Stromal cell of bone marrow (primary cell): ENCODE results near the gene PLAC9.

Experiments used
- DNase-seq: peaks from one replicate; pipeline ENCODE4 v3.0.0-alpha.2; 2012; ENCODE audit warnings: low read depth

Gene PLAC9

DNA sequence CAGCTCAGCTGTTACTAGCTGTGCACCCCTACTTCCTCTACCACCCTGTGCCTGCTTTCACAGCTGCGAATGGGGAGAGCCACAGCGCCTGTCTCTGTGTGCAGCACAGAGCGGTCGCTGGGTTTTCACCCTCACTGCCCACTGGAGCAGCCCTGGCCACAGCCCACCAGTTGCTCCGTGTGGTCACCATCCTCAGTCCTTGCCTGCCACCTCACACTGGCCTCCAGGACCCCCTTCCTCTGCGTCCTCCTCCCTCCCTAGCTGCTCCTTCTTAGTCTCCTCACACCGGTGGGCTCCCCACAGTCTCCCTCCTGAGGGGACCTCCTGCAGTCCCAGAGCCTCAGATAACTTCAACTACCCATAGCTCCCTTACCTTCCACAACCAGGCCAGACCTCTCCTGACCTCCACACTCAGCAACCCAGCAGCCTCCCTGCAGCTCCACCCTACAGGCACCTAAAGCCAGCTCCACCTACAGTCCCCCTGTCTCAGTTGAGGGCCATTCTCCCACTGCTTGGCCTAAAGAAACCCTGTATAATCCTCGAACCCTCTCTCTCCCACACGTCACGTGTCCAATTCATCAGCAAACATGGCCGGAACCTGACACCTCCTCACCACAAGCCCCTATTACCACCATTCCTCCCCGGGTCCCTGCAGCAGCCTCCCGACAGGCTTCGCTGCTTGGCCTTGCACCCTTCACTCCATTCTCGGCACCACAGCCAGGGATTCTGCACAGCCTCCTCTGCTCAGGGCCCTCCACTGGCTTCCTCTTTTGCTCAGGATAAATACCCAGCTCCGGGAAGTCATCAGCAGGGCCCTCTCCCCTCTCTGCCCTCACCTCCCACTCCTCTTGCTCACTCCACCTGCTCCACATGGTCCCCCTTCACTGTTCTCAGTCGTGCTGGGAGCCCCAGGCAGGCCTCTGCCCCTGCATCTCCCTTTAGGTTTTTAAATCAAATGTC, 28.1 kb downstream of the PLAC9 start:
- no peak for DNase-seq

DNA sequence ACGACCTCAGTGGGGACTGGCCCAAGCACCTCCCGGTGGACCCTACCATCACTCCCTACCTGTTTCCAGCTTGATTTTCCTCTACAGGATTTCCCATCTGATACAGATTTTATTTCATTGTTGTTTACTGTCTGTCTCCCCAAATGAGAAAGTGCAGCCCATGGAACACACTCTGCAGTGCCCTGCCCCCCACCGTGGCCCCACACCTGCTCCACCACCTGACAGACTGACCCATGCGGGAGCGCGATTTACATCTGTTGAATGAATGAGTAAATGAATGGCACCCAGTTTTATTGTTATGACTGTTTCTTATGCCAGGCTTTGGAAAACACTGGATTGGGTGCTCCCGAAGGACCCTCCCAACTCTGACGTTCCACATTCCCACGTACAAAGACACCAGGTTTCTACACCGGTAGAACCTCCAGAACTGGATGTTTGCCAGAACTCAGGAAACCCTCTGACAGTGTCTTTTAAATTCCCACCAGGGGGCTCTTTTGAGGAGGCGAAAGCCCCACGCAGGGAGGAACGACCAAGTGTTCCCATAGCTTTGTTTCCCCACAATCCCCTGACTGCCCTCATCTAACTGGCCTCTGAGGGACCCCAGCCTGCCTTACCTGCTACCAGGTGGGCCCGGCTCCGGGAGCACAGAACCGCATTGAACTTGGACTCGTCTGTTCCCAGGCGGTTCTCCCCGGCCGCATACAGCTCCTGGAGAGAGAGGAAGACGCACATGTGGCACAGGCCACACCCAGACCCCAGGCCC, 29.0 kb downstream of the PLAC9 start:
- no peak for DNase-seq

DNA sequence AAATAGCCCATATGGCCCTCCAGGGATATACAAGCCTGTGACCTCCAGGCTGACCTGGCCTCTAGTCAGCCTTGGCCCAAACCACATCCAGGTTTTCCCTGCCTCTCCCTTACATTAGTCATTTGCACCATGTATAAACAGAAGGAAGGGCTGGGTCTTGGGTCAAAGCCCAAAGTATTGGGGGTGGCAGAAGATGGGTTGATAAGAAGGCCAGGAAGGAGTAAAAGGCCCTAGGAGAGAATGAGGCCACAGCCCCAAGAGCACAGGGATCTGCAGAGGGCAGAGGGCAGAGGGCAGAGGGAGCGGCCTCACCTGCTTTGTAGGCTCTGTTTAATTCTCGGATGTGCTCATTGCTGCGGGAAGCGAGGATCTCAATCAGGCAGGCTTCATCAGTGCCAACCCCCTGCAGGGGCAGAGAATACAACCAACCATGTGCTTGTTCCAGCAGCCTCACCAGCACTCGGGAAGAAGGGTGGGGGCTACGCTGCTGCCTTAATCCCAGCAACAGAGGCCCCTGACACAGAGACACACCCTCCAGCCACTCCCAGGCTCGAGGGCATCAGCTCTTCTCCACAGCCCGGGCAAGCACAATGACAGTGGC, 31.3 kb downstream of the PLAC9 start:
- peak; percentile 80 for DNase-seq

DNA sequence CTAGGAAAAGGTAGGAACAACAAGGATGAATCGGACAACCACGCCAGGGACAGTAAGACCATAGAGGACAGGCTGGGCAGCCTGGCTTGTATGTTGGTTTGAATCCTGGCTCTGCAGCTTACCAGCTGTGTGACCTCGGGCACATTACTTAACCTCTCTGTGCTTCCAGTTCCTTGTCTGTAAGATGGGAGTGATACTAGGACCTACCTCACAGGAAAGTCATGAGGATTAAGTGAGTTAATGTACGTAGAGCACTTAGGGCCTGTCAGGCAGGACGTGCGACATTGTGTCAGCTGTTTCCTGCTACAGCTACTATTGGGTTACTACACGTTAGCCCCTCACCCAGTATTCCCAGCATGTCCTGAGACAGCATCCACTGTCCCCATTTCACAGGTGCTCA, 32.1 kb downstream of the PLAC9 start:
- no peak for DNase-seq

DNA sequence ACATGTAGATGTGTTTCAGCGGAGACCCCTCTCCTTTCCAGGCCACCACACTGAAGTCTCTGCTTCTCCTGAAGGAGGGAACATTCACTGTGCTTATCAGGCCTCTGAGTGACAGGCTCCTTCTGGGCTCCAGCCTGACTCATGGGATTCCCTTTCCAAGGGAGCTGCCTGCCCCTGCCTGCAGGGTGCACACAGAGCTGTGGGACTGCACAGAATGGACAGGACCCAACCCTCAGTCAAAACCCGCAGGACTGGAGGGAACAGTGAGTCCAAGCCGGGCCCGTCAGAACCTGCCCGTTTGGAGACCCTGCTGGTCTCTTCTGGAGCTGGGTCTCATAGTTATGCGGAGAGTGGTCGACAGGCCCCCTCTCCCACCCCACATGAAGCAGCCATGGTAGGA, 32.6 kb downstream of the PLAC9 start:
- DNase-seq: no peak

DNA sequence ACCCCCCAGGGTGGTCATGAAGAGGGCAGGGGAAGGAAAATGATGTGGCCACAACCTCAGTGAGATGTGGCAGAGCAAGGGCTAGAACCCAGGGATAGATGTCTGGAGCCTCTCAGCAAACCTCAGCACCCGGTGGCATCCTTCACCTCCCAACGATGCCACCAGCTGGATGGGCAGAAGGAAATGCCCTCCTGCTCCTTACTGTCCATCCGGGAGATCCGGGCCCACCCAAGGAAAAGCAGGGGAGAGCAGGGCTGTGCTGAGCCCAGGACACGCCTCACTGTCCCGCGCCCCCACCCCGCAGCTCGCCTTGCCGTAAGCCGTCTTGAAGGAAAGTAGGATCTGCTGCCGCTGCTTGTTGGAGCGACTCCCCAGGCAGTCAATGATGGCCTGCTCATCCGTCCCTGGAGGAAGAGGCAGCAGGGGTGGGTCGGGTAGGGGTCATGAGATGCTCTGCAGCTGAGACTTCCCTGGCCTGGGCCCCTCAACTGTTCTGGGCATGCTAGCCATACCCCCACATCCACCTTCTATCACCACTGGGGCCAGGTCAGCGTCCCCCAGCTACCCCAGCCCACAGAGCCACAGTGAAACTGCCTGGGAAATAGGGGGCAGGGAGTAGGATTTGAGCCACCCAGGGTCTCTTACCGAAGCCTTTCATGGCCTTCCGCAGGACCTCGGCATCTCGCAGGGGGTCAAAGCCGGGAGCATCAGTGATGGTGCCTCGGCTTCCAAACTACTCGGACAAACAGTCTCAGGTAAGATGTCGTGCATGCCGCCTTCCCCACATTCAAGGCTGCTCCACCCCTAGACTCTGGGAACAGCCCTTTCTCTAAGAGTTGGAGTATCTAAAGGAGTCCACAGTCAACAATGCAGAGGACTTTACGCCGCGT, 34.3 kb downstream of the PLAC9 start:
- no peak for DNase-seq

DNA sequence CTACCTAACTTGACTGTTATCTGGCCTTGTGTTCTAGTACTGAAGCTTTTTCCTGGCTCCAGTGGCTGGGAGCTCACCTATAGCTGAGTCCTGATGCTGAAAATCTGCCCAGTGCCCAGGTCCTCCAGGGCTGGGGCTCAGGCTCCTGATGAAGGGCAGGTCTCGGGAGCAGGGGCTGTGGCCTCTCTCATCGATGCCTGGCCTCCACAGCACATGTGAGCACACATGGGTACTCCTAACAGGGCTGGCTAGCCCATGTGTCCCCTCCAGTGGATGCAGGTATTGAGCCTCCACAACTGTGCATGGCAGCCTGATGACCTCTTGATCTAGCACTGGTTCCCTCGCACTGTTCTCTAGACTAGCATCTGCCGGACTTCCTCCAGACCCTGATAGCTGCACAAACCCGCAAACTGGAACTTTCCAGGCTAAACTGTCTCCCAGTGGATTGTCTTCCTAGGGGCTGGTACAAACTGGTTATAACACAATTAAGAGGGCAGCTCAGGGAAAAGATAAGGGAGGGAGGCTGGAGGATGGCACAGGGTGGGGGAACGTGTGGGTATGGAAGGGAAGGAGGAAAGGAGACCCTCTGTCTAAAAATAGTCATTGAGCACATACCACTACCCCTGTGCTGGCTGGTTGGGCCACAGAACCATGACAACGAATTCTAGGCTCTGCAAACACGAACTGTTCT, 35.1 kb downstream of the PLAC9 start:
- DNase-seq: no peak

DNA sequence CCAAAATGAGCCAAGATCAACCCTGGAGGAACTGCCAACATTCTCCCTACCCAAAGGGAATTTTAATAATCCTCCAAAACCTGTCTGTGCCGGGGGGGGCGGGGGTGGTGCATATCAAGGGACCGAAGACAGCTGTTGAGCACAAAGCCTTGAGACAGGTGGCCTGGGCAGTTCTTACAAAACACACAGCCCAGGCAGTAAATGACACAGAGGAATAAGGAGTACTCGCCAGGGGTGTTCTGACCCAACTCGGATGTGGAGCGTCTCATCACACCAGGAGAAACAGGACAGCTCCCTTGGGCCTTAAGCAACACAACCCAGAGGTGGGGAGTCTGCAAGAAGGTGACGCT, 35.6 kb downstream of the PLAC9 start:
- DNase-seq: no peak

DNA sequence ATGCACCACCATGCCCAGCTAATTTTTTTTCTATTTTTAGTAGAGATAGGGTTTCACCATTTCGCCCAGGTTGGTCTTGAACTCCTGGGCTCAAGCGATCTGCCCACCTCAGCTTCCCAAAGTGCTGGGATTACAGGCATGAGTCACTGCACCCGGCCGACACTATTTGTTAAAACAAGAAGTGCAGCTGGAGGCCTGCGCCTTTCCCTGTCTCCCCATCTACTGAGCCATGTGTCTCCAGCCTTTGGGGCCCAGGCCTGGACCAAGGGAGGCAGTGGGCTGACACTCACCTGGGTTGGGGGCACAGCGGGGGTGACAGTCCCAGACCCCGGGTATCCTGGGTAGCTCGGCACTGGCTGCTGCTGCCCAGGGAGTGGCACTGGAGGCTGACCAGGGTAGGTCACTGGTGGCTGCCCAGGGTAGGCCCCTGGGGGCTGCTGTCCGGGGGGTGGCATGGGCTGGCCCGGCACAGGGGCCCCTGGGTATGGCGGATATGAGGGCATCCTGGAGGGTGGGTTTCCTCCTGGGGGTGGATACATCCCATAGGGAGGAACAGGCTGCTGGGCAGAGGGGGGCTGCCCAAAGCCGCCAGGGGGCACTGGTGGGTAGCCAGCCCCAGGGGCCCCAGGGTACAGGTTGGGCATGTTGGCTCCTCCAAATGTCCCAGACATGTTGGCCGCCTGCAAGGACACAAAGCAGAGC, 36.3 kb downstream of the PLAC9 start:
- DNase-seq: no peak

DNA sequence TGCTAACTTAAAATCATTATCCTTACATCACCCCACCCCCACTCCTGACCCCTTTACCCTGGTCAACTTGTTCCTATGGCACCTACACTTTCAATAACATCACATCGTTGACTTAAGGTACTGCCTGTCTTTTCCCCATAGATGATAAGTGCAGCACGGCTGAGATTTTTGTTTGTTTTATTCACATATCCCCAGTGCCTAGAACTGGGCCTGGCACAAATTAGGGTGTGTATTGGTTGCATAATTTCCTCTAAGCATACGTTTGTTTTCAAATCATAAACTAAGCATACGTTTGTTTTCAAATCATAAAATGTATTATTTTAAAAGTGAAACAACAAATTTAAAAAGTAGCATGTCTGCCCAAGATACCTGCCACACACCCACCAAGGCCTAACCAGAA, 37.5 kb downstream of the PLAC9 start:
- DNase-seq: no peak

DNA sequence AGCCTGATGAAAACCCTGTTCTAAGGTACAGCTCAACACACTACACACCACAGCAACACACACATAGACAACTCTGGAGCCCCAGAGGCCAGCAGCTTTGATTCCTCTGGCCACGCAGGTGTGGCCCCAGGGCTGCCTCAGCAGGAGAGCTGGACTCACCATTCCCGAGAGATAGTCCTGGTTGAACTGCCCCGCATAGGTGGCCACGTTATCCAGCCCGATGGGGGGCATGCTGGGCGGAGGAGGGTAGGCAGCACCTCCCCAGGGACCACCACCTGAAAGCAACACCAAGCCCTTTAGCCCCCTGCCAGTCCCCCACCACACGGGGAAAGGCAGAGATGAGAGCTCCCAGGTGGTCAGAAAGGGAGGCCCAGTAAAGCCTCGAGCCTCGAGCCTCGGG, 38.1 kb downstream of the PLAC9 start:
- no peak for DNase-seq

DNA sequence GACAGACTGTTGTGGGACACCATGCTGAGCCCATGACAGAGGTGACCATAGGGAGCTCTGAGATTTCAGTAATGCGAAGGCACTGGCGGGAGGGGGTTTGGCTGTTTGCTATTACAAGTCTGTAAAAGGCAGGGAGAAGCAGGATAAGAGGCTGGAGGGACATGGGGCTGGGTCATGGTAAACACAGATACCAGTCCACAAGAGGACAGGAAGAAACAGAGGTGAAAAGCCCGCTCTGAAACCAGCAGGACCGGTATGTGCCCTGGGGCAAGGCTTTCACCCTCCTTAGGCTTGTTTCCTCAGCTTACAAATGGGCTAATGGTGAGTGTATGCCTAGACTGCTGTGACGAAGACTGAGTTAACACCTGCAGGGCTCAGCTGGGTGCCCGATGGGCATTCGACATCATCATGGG, 38.7 kb downstream of the PLAC9 start:
- no peak for DNase-seq

DNA sequence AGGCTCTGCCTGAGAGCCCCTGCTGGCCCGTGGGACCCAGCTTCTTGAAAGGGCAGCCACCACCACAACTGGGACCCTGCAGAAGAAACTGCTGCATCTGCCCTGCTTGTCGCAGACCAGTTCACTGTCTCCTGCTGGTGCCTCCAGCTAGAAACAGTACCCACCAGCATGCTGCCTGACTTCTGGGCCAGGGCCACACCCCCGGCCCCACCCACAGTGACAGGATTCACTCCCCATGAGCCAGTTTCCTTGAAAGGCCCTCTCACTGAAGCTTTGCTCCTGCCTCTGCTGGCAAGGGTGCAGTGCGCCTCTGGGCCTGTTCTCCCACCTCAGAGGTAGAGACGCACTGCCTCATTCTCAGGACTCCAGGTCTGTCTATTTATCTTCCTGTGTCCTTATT, 40.4 kb downstream of the PLAC9 start:
- no peak for DNase-seq

DNA sequence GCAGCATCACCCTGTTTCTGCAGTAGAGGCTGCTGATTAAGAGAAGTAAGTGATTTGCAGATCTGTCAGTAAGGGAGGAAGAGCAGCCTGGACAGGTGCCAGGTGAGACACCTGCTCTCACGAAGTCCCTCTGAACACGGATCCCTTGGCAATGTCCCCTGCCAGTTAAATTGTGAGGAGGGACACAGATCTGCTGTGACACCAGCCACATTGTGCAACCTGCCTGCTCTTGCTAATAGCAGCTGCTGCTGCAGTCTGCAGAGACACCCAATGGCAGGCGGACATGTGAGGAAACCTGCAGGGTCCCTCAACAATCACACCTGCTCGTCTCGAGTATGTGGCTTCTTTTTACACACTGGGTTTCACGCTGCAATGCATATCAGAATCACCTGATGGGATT, 40.9 kb downstream of the PLAC9 start:
- DNase-seq: no peak

DNA sequence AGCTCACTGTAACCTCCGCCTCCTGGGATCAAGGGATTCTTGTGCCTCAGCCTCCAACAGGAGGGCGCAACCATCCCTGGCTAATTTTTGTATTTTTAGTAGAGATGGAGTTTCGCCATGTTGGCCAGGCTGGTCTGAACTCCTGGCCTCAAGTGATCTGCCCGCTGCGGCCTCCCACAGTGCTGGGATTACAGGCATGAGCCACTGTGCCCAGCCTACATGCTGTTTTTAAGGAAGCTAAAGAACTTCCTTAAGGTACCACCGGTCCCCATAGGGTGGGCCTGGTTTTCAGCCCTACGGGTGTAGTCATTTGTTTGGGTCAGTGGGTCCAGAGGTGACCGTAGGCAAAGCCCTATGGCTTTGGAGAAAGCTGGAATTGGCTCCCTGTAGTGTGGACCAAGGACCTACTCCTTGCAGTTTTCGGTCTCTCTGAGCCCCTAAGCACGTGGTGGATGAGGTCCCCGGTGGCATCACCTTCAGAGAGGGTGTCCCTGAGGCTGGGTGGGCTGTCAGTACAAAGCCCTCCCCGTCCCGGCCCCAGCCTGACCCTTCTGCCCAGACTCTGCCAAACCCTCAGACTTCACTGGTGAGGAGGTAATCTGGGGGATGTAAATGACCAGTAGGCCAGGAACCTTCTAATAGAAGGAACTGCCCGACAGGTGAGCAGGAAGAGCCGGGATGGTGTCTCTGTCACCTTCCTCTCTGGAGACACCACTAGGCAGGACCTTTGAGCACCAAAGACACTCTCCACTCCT, 42.3 kb downstream of the PLAC9 start:
- no peak for DNase-seq

DNA sequence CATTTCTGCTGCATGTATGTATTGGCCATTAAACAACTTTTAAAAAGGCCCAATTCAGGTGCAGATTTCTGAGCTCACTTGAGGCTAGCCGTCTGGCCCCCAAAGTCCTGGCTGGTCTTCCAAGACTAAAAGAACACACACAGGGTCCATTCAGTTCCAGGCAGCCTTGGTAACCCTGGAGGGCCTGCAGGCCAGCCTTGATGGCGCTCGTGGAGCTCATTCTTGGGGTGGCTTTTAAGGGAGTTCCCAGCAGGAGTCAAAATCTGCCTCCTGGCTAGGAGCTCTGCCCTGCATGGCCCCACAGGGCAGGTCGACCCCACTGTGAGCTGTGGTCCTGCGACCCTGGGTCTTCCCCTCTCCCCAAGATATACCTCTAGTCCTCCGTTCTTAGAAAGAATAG, 44.0 kb downstream of the PLAC9 start:
- DNase-seq: no peak

DNA sequence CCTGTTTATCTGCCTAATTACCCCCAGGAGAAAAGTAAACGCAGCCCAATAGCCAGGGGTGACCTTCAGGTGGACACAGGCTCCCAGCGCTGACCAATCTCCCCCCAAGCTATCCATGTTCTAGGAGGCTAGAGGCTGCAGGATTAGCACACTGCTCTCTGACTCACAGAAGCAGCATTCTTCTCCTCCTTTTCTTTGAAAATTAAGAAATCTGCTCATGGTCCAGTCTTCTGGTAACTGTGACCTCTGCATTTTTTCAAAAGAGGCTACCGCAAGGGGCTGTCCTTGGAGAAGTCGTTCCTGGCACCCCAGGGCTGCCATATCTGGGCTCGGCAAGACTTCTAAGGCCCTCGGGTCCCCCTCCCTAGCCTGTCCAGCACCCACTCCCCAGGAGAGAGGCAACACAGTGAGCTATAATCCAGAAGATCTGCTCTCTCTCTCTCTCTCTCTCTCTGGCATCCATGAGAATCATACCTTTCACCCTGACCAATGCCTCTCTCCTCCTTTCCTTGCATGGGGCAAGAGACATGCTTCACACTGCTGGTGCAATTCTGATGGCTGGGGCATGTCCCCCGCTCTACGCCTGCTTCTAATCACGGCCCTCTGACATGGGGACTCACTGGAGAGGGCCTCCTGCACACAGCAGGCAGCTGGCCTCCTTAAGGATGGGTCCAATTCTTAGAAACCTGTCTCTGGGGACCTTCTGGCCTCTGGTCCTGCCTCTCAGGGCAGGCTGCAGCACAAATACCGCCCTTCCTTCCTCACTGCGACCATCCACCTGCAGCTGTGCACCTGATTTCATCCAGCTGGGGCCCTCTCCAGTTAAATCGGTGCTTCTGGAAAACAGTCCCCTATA, 45.5 kb downstream of the PLAC9 start:
- DNase-seq: no peak

DNA sequence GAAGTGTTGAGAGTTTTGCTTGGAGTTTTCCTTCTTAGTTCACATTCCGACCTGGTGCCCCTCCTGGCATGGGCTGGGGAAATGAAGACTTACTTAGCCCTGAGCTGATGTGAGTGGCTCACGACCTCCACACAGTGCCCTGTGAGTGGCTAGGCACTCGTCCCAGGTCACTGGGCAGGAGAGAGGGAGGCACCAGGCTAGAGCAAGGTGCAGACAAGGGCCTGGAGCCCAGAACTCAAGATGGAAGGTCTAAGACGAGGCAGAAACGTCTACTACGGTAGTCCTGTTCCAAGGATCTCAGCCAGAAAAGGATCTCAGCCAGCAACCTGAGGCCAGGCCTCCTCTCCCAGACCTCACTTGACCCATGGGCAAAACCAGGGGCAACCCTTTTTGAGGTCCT, 50.5 kb downstream of the PLAC9 start:
- no peak for DNase-seq

DNA sequence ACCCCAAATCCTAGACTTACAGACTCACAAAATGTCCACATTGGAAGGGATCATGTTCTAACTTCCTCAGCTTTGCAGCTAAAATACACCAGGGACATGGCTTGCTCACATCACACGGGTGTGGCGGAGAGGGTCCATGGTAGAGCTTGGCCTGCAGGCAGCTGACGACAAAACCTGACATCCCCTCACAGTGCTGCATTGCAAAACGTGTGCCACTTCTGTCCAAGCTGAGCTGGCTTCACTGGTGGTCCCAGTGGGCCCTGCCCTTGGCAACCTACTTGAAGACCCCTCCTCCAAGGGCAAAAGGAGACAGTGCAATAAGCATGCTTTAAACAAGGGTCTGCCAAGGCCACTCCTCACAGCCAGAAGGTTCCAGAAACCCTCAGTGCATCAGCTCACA, 50.9 kb downstream of the PLAC9 start:
- DNase-seq: no peak
